HG03460 (cell line): ENCODE measurements around the gene SRCIN1.
"Not testable (repeated sequence)": the region's sequence is repeated elsewhere in the genome, so short reads cannot be mapped to it uniquely, and the experiment has no call there.

Experiments
- ATAC-seq: cut with Tn5 transposase; IDR thresholded peaks from one replicate; pipeline ENCODE4 v1.9.1; 2021; ENCODE audit not compliant: unreplicated experiment

Gene SRCIN1

GRCh38 chr17:38485681-38486298 lies 120.0 kb downstream of the SRCIN1 start:
- not testable (repeated sequence) for ATAC-seq

DNA sequence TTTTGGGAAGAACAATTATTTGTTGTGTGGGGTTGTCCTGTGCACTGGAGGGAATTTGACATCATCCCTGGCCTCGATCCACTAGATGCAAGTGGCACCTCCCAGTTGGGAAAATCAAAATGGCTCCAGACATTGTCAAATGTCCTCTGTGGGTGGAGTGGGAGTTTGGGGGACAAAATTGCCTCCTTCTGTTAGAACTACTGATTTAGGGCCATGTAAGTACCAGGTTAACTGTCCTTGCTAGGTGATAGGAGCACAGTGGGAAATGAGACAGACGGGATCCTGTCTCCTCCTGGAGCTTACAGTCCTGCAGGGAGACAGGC lies 120.6 kb downstream of the SRCIN1 start:
- ATAC-seq: no peak

DNA sequence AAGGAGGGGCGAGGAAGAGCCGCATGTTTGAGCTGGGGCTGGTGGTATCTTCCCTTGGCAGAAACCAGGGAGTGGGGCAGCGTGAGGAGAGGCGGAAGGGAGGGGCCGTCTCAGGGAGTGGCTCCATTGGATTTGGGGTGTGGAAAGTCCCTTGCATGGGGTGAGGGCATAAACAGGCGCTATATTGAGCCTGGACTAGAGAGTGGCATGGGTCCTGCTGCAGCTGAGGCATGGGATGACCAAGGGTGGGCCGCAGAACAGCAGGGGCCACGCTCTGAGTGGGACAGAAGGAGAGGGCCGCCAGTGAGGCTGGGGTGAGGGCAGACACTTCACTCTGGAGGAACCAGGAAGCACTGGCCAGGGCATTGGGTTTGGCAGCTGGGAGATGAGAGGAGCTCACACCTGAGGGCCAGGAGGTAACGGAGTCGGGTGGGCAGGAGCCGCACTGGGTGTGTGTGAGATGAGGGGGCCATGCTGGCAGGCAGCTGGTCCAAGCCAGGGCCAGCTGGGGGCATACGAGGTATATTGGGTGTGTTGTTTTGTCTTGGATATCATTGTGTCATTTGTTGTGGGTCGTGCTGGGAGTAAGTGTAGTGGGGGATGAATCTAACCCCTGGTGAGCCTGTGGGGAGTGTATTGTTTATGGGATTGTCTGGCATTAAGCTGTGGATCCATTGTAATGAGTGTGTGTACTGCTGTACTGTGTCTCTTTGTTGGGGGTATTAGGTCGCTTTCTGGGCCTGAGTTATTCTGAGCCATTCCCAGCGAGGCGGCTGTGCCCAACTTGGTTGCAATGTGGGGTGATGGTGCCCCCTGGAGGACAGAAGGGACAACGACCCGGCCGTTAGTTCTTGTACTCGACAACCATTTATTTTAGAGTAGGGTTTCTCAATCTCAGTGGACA lies 121.3 kb downstream of the SRCIN1 start:
- ATAC-seq: not testable (repeated sequence)

DNA sequence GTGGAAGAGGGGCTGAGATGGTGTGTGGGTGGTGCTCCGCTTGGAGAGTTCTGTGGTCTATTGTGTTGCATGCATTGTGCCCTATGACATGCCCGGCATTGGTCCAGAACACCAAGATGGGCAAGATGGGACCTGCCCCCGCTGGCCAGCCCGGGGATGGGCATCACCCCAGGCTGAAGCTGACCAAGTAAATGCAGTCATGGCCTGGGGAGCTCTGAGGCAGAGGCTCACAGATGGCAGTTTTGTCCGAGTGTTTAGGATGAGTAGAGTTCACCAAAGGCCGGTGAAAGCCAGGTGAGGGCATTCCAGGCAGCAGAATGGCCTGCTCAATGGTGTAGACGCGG lies 123.1 kb downstream of the SRCIN1 start:
- ATAC-seq: not testable (repeated sequence)

GRCh38 chr17:38482039-38482699 lies 123.6 kb downstream of the SRCIN1 start:
- not testable (repeated sequence) for ATAC-seq
